GM18505 (cell line): ENCODE measurements around the gene RNFT2.

Source experiments
- ATAC-seq: cut with Tn5 transposase; IDR thresholded peaks from one replicate; pipeline ENCODE4 v1.9.1; 2021; ENCODE audit not compliant: unreplicated experiment
- POLR2A ChIP-seq: IDR thresholded peaks from 4 replicates; pipeline ENCODE4 v1.6.1; 2011; ENCODE audit warnings: borderline replicate concordance; ENCODE audit not compliant: insufficient read depth, insufficient read length; ENCODE audit errors: extremely low read depth

Gene RNFT2, protein sequence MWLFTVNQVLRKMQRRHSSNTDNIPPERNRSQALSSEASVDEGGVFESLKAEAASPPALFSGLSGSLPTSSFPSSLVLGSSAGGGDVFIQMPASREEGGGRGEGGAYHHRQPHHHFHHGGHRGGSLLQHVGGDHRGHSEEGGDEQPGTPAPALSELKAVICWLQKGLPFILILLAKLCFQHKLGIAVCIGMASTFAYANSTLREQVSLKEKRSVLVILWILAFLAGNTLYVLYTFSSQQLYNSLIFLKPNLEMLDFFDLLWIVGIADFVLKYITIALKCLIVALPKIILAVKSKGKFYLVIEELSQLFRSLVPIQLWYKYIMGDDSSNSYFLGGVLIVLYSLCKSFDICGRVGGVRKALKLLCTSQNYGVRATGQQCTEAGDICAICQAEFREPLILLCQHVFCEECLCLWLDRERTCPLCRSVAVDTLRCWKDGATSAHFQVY

DNA sequence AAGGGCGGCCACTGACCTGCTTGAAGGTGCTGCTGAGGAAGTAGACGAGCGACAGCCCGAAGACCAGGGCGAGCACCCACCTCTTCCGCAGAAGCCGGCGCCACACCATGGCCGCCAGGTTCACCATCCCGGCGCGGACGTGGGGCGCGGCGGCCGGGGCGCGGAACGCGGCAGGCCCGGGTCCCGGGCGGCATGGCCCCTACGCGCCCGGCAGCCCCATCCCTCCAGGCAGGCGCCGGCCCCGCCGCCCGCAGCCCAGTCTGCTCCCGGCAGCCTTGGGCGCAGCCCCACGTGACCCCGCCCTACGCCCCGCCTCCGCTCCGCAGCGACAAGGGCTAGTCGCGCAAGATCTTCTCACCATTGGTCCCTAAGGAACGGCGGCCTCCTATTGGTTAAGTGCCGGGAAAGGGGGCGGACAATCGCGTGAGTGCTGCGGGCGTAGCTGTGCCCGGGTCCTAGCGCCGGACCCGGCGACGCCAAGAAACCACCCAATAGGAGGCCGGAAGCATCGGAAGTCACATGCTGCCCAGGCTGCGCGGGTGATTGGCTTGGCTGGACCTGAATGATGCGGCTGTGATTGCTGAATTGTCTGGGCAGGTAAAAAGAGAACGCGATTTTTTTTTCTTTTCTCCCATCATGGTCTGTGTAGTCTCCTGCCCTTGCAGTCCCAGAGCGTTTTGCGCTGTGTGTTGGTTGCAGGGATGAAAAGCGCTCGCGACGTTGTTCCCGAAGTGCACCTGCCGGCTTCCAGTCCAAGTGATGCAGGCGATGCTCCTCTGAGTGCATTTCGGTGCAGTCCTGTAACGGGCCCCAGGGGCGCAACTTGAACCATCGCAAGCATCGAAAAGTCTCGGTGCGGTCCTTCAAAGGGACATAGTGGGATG, at the start of gene RNFT2, which contains the start of gene SPRING1:
Gene RNFT2 (plus strand): TSS at position 542 of the 884 bp plus-strand sequence. CDS start 2,183 bp downstream, outside the sequence.
Gene SPRING1 (minus strand): TSS at position 296 of the 884 bp plus-strand sequence. CDS start 169 bp downstream, at position 127.
- TF ChIP-seq POLR2A: peak; percentile 93

DNA sequence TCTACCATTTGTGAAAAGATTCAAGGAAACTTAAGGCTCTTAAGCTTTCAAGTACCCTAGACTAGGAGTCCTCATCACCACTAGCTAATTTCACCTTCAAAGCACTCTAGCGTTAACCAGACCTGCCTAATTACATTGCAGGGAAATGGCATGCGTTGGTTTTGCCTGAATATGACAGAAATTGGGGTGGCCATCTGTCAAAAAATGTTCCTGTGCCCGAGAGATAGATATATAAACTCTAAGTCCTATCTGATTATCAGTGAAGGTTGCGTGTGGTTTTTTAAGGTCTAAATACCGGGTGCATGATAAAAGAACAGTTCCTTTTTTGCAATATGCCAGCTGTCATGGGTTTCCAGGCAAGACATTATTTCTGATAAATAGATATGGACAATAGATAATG, 48.6 kb upstream of the RNFT2 start:
- ATAC-seq: no peak
- TF ChIP-seq POLR2A: no peak

More for the DNA sequence above, at the start of gene RNFT2, which contains the start of gene SPRING1:
- ATAC-seq: peak; percentile 97

DNA sequence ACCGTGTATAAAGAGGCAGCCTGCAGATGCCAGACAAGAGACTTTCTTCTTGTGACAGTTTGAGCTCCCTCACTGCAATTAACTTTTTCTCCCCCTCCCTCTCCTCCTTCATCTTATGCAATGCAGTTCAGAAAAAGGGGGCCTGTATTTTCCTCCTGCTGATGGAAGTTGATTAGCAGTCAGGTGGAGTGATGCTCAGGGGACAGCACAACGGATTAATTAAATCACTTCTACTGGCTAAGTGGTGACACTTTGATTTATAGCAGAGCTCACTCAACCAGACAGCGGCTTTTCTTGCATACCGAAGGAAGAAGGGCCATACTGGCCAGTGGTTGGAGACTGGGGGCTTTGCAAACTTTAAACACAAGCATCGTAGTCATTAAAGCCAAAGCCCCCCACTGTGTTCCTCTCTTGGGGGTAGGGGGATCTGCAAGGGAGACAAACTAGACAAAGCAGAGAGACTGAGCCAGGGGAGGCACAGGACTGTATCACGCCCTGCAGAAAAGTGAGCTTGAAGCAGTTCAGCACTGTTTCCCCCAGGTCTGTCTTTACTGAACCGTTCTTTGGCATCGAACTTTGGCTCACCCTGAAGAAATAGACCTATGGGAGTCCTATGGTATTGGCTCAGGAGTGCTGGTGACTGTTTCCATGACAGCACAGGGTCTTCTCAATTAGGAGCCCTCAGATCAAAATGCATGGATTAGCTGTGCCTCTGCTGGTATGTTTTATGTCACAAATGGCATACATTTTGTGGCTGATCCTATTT, 48.0 kb upstream of the RNFT2 start:
- no peak for TF ChIP-seq POLR2A
- ATAC-seq: no peak

DNA sequence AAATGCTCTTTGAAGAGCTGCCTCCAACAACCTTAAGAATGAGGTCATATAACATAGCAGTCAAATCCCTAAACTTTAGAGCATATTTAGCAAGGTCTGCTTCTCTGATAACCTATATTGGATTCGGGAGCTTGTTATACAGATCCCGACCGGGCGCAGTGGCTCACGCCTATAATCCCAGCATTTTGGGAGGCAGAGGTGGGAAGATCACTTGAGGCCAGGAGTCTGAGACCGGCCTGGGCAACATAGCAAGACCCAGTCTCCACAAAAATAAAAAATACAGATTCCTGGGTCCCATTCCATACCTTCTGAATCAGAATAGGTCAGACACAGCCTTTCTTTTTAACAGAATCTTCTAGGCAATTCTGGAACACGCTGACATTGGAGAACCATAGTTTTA, 46.9 kb upstream of the RNFT2 start:
- no peak for TF ChIP-seq POLR2A
- ATAC-seq: no peak

DNA sequence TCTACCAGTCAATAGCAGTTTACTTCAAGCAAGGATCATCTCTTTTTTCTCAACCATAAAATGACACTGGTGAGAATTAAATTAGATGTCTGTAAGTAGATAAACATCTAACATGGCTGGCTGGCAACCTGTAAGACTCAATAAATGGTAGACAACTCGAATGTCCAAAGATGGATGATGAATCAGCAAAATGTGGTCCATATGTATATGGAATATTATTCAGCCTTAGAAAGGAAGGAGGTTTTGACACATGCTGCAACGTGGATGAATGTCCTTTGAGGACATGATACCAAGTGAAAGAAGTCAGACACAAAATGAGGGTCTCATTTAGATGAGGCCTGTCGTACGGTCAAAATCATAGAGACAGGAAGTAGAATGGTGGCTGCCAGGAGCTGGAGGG, 46.5 kb upstream of the RNFT2 start:
- TF ChIP-seq POLR2A: no peak

DNA sequence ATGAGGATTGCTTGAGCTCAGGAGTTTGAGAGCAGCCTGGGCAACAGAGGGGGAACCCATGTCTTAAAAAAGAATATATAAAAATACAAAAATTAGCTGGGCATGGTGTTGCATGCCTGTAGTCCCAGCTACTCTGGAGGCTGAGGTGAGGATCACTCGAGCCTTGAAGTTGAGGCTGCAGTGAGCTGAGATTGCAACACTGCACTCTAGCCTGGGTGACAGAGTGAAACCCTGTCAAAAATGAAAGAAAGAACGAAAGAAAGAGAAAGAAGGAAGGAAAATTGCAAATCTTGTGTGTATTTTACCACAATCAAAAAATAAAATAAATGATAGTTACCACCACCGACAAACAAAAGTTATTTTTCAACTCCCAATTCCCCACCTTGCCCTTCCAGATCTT, 45.5 kb upstream of the RNFT2 start:
- no peak for ATAC-seq
- no peak for TF ChIP-seq POLR2A

More for the DNA sequence above, 46.5 kb upstream of the RNFT2 start:
- ATAC-seq: no peak

DNA sequence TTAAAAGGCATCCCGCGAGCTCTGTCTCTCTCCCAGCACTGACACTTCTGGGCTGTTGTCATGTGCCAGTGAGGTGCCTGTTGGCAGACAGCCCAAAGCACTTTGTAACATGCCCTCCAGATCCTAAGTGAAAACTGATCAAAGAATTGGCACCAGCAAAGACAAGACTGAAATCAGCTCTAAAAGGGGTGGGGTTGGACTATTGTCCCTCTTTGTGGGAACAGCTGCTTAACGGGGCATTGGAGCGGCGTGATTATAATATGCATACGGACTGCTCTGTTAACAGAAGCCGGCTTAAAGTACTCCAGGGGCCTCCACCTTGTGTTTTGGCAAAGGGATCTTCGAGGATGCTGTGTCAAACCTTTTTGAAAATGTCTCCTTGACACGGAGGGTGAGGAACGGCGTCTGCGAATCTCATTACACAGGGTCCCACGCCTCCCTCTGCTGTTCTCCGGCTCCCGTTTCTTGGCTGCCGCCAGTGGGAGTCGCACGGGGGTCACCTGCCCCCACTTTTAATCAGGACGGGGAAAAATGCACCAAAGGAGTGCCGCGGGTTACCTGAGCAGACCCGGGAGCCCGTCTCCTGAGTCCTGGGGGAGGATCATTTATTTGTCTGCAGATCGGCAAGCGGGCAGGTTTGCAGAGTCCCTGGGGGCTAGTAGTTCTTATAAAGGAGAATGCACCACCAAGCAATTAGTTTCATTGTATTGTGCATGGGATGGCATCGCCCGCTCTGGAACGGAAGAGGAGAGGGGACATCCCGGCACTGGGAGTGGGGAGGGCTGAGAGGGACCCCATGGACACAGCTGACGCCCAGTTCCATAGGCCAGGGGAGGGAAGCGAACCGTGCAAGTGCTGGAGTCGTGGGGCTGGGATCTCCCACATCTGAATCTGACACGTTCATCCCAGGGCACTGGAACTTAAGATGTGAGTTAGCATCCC, 44.6 kb upstream of the RNFT2 start:
- ATAC-seq: no peak
- TF ChIP-seq POLR2A: no peak

DNA sequence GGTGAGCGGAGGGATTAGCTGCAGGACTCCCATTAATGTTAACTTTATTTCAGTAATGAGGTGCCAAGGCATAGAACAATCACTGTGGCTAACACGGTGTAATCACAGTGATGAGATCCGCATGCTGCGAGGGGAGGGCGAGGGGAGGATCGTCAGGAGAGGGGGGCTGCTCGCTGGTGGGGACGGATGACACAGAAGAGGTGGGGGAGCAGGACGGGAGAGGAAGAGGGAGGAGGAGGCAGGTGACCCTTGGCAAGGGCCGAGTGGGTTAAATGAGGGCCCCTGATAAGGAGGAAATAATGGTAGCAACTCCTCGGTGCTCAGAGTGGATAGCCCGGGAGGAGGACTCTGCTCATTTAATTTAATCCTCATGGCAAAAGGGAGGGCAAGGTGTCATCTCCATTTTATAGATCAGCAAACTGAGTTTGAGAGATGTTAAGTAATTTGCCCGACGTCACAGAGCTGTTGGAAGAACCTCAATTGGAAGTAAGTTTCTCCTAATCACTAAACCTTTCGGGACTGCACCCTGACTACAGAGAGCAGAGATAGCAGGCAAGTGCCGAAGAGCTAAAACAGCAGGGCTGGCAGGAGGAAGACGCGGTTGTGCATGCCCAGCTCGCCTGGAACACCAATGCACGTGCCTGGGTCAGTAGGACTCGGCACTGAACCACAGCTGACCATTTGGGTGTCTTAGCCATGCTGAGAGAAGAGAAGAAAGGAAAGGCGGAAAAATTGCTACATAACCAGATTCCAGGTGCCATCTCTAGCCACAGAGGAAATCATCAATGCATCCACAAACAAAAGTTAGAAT, 43.3 kb upstream of the RNFT2 start:
- no peak for TF ChIP-seq POLR2A
- no peak for ATAC-seq

DNA sequence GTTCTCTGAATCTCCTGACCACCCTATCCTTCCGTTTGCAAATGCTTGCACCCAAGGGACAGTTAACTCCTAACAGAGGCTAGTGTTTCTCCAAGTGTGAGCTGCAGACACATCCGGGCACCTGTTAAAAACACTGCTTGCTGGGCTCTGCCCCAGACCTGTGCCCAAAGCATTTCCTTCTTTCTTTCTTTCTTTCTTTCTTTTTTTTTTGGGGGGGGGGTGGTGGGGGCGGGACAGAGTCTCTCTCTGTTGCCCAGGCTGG, 42.7 kb upstream of the RNFT2 start:
- TF ChIP-seq POLR2A: no peak
- no peak for ATAC-seq

DNA sequence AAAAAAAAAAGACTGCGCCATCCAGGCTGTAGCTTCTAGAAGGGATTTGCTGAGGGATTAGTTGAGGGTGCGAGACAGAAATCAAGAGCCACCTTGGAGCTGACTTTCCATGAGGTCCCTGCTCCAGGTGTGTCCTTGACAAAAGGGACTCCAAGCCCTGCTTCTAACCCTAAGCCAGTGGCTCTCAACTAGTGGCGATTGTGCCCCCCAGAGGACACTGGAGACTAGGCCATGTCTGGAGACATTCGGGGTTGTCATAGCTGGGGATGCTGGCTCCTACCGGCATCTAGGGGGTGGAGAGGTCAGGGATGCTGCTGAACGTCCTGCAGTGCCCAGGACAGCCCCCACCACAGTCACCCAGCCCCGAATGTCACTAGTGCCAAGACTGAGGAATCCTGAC, 40.8 kb upstream of the RNFT2 start:
- ATAC-seq: no peak
- TF ChIP-seq POLR2A: no peak

DNA sequence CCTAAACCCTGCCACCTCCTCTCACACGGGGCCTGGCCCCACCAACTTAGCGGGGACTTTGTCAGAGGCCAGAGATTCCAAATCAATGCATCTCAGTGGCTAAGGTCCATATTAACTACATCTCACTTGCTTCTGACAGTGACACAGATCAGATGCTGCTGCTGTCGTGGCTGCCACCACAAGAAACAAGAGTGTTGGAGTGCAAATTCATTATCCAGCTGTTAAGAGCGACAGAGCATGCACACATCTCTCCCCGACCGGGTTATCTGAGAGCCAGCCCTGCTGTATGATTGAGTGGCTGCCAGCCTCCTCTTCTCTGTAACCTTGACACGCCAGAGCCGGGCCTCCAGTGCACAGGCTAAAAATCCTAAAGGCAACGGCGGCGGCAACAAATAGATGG, 40.4 kb upstream of the RNFT2 start:
- no peak for ATAC-seq
- no peak for TF ChIP-seq POLR2A
